H1 (cell line): ENCODE data around the gene DDX56. TPM values are rescaled to one million over a fixed set of nuclear protein-coding genes. Genes with fewer than 3 reads are reported as not detected.

Source experiments
- CTCF ChIA-PET: fragments of 300-600 bp; sonication (Branson Sonifier 250); formaldehyde crosslinking; loops from one replicate; lab custom pipeline; 2021; ENCODE audit not compliant: partially characterized antibody; lab: Charles Lee
- POLR2A ChIA-PET: fragments of 300-600 bp; sonication (Branson Sonifier 250); formaldehyde crosslinking; loops from one replicate; lab custom pipeline; 2021; ENCODE audit warnings: inconsistent platforms; ENCODE audit not compliant: partially characterized antibody; lab: Charles Lee
- DNase-seq, 2 experiments: peaks; one replicate each; pipeline versions ENCODE4 v3.0.0 to v3.0.0-alpha.2; 2010 to 2022; ENCODE audit warnings: low spot score in 2 of 2, low read depth in 1 of 2, mixed read lengths in 1 of 2
- FAIRE-seq: peaks from 2 replicates; lab custom pipeline; 2011; peaks lifted over from hg19 to GRCh38; lab: Jason Lieb, UNC
- H2AFZ ChIP-seq: 2 replicates; pipeline ENCODE4 v1.8.1; 2012; ENCODE audit warnings: low read length, inconsistent platforms
- H2AK5ac ChIP-seq: 2 replicates; pipeline ENCODE4 v1.6.1; 2013; ENCODE audit warnings: low read depth, low read length
- H2BK120ac ChIP-seq: replicated peaks from 2 replicates; pipeline ENCODE3; 2013; ENCODE audit warnings: low read depth, low read length, inconsistent platforms
- H2BK12ac ChIP-seq: 2 replicates; pipeline ENCODE4 v1.6.1; 2013; ENCODE audit warnings: low read depth, low read length
- H2BK15ac ChIP-seq: 2 replicates; pipeline ENCODE4 v1.6.1; 2013; ENCODE audit warnings: low read length
- H2BK20ac ChIP-seq: 2 replicates; pipeline ENCODE4 v1.6.1; 2013; ENCODE audit warnings: low read length
- H2BK5ac ChIP-seq: 2 replicates; pipeline ENCODE4 v1.6.1; 2013; ENCODE audit warnings: low read depth, low read length
- H3K14ac ChIP-seq: 2 replicates; pipeline ENCODE4 v1.6.1; 2013; ENCODE audit warnings: inconsistent platforms; ENCODE audit not compliant: insufficient read length
- H3K18ac ChIP-seq: 2 replicates; pipeline ENCODE4 v1.6.1; 2013; ENCODE audit warnings: low read length; ENCODE audit errors: extremely low read depth
- H3K23ac ChIP-seq: 2 replicates; pipeline ENCODE4 v1.6.1; 2013; ENCODE audit warnings: inconsistent platforms; ENCODE audit not compliant: insufficient read length
- H3K23me2 ChIP-seq: 2 replicates; pipeline ENCODE4 v1.6.1; 2013; ENCODE audit warnings: low read depth, low read length
- H3K27ac ChIP-seq: 2 replicates; pipeline ENCODE4 v1.6.1; 2011; ENCODE audit warnings: low read depth, low read length, inconsistent platforms
- H3K27me3 ChIP-seq, 4 experiments: replicated peaks in 1 of 4; 1 replicate in 1 of 4; 2 replicates in 3 of 4; pipeline versions ENCODE4 v1.6.1 to v1.8.1; 2011 to 2013; ENCODE audit warnings: low read length in 3 of 4, mild to moderate bottlenecking in 3 of 4, inconsistent platforms in 2 of 4, mixed read lengths in 2 of 4, moderate library complexity in 1 of 4; ENCODE audit not compliant: control insufficient read depth in 3 of 4, insufficient read depth in 3 of 4; ENCODE audit errors: extremely low read depth in 1 of 4
- H3K36me3 ChIP-seq, 4 experiments: 2 replicates each; pipeline versions ENCODE4 v1.6.1 to v1.8.1; 2011 to 2013; ENCODE audit warnings: mild to moderate bottlenecking in 4 of 4, low read length in 3 of 4, moderate library complexity in 2 of 4, control low read depth in 1 of 4, inconsistent platforms in 1 of 4; ENCODE audit not compliant: insufficient read depth in 4 of 4, control insufficient read depth in 2 of 4
- H3K4ac ChIP-seq: replicated peaks from 2 replicates; pipeline ENCODE3; 2013; ENCODE audit warnings: low read length, low read depth, mixed read lengths, inconsistent platforms; ENCODE audit not compliant: insufficient read length
- H3K4me1 ChIP-seq, 4 experiments: replicated peaks in 1 of 4; 1 replicate in 1 of 4; 2 replicates in 3 of 4; pipeline versions ENCODE4 v1.6.1 to v1.8.1; 2011 to 2013; ENCODE audit warnings: low read length in 3 of 4, inconsistent platforms in 2 of 4, mixed read lengths in 1 of 4; ENCODE audit not compliant: insufficient read depth in 4 of 4, control insufficient read depth in 3 of 4
- H3K4me2 ChIP-seq, 2 experiments: 2 replicates each; pipeline versions ENCODE4 v1.6.1 to v1.8.1; 2011 to 2013; ENCODE audit warnings: low read depth in 2 of 2, low read length in 2 of 2, control low read depth in 1 of 2, inconsistent platforms in 1 of 2, mild to moderate bottlenecking in 1 of 2; ENCODE audit not compliant: insufficient read depth in 1 of 2
- H3K4me3 ChIP-seq, 4 experiments: fragments of 200-600, 300-600 bp in 1 of 4; sonication (generic), shearing (Covaris generic), sonication (Bioruptor Twin) in 1 of 4; 2 replicates each; pipeline versions ENCODE4 v1.5.1 to v1.8.1; 2011 to 2016; ENCODE audit warnings: low read length in 4 of 4, low read depth in 3 of 4, control low read depth in 2 of 4, inconsistent platforms in 2 of 4, mild to moderate bottlenecking in 2 of 4, mixed read lengths in 1 of 4, moderate library complexity in 1 of 4; ENCODE audit not compliant: insufficient read depth in 2 of 4; ENCODE audit errors: extremely low read depth in 1 of 4
- H3K56ac ChIP-seq: replicated peaks from 2 replicates; pipeline ENCODE3; 2013; ENCODE audit warnings: low read depth, mild to moderate bottlenecking, mixed read lengths, low read length, inconsistent platforms; ENCODE audit not compliant: insufficient read length
- H3K79me1 ChIP-seq: 2 replicates; pipeline ENCODE4 v1.6.1; 2013; ENCODE audit warnings: low read depth, low read length, control low read depth
- H3K79me2 ChIP-seq, 2 experiments: 2 replicates each; pipeline versions ENCODE4 v1.6.1 to v1.8.1; 2012 to 2013; ENCODE audit warnings: low read length in 2 of 2, mild to moderate bottlenecking in 2 of 2, inconsistent platforms in 1 of 2; ENCODE audit not compliant: insufficient read depth in 2 of 2, control insufficient read depth in 1 of 2
- H3K9ac ChIP-seq, 4 experiments: replicated peaks in 1 of 4; 1 replicate in 1 of 4; 2 replicates in 3 of 4; pipeline versions ENCODE4 v1.6.1 to v1.8.1; 2011 to 2013; ENCODE audit warnings: low read depth in 3 of 4, low read length in 3 of 4, control low read depth in 2 of 4, mild to moderate bottlenecking in 2 of 4, moderate library complexity in 2 of 4, inconsistent platforms in 1 of 4; ENCODE audit errors: extremely low read depth in 1 of 4
- H3K9me3 ChIP-seq, 2 experiments: 2 replicates each; pipeline versions ENCODE4 v1.6.1 to v1.8.1; 2012 to 2013; ENCODE audit warnings: mild to moderate bottlenecking in 2 of 2, moderate library complexity in 2 of 2, control low read depth in 1 of 2, inconsistent platforms in 1 of 2, low read depth in 1 of 2, low read length in 1 of 2, mixed read lengths in 1 of 2; ENCODE audit not compliant: insufficient read depth in 2 of 2
- H4K20me1 ChIP-seq, 2 experiments: replicated peaks in 1 of 2; 2 replicates each; pipeline versions ENCODE3 to v1.8.1; 2011 to 2013; ENCODE audit warnings: inconsistent platforms in 2 of 2, low read length in 2 of 2, mild to moderate bottlenecking in 1 of 2; ENCODE audit not compliant: insufficient read depth in 2 of 2, control insufficient read depth in 1 of 2
- H4K5ac ChIP-seq: 2 replicates; pipeline ENCODE4 v1.6.1; 2013; ENCODE audit warnings: low read length, low read depth, mixed read lengths, inconsistent platforms; ENCODE audit not compliant: insufficient read length
- H4K8ac ChIP-seq: 2 replicates; pipeline ENCODE4 v1.8.0; 2013; ENCODE audit warnings: mild to moderate bottlenecking, moderate library complexity, low read length, inconsistent platforms; ENCODE audit not compliant: insufficient read depth; ENCODE audit errors: extremely low read depth
- H4K91ac ChIP-seq: replicated peaks from 2 replicates; pipeline ENCODE3; 2013; ENCODE audit warnings: low read length, mixed read lengths, inconsistent platforms; ENCODE audit not compliant: insufficient read length
- CBX8 ChIP-seq: fragments of 300-800, 300-1000 bp; sonication (generic); IDR thresholded peaks from 2 replicates; pipeline ENCODE4 v1.7.1; 2016; ENCODE audit warnings: low read depth, low read length, borderline replicate concordance
- E2F6 ChIP-seq: IDR thresholded peaks from 2 replicates; pipeline ENCODE4 v1.6.1; 2012; ENCODE audit warnings: inconsistent platforms
- KDM1A ChIP-seq: fragments of 200-600, 300-600 bp; sonication (generic); IDR thresholded peaks from 2 replicates; pipeline ENCODE4 v1.7.1; 2016; ENCODE audit warnings: mild to moderate bottlenecking, low read length, borderline replicate concordance
- NANOG ChIP-seq: IDR thresholded peaks from 2 replicates; pipeline ENCODE4 v1.6.1; 2011; ENCODE audit warnings: low read length, low read depth, mild to moderate bottlenecking, inconsistent platforms; ENCODE audit not compliant: insufficient read depth, poor library complexity, severe bottlenecking
- RAD21 ChIP-seq, 2 experiments: IDR thresholded peaks in 1 of 2; conservative IDR thresholded peaks in 1 of 2; 2 replicates each; pipeline ENCODE4 v1.6.1; 2011; ENCODE audit warnings: low read depth in 2 of 2, low read length in 2 of 2, improper control_type of control experiment in 1 of 2, inconsistent platforms in 1 of 2, mild to moderate bottlenecking in 1 of 2, moderate library complexity in 1 of 2
- SP1 ChIP-seq: IDR thresholded peaks from 2 replicates; pipeline ENCODE4 v1.6.1; 2011; ENCODE audit warnings: low read depth, low read length
- TCF12 ChIP-seq: IDR thresholded peaks from 2 replicates; pipeline ENCODE4 v1.6.1; 2011; ENCODE audit warnings: low read depth, mild to moderate bottlenecking, low read length
- WGBS, 2 experiments: shearing (Covaris generic) in 1 of 2; methylation state at CpG; one replicate each; pipeline versions ENCODE4 v1.1.6 to v1.1.7; 2013 to 2015; ENCODE audit warnings: low lambda C conversion rate in 2 of 2, mixed read lengths in 2 of 2, inconsistent platforms in 1 of 2, low coverage in 1 of 2, missing lambda C conversion rate in 1 of 2; ENCODE audit not compliant: insufficient replicate concordance in 2 of 2, insufficient coverage in 1 of 2, insufficient read length in 1 of 2; ENCODE audit errors: extremely low coverage in 1 of 2, missing lambda C conversion rate in 1 of 2; 5-methylcytosine and 5-hydroxymethylcytosine counted together
- polyA plus RNA-seq, 7 experiments: library from polyadenylated mRNA; depleted of rRNA in 3 of 7; stranded (reverse) in 5 of 7; unstranded in 2 of 7; fragments of >200 nt in 5 of 7; fragments of 200-250 nt in 2 of 7; gene quantifications; 1 replicate in 5 of 7; 2 replicates in 1 of 7; 4 replicates in 1 of 7; pipeline versions ENCODE4 v1.2.1 to v1.2.3, GENCODE V29; 2011 to 2013; ENCODE audit warnings: missing spikeins in 2 of 7, mixed read lengths in 2 of 7
- total RNA-seq: library from RNA; stranded (reverse); fragmentation: NEBNext Ultra II Directional; extraction: Animal tissue kit (Norgen Biotek cat#: 25700); gene quantifications from 2 replicates; pipeline ENCODE4 v1.2.1, GENCODE V29; 2021

DDX56 gene
- total and polyA plus RNA-seq, 2 of the 8 experiments (the other 6 are each of a cell fraction or from before 2014, with no cell fraction given): 56.9 to 81.6 TPM

- CTCF ChIA-PET: interaction anchor here (0.7 to 10.2 kb wide), 35 partner anchors 7 to 421 kb away, joined by 3 to 98 read pairs (median 4); partner anchors contain the start of genes DDX56, NPC1L1 and NUDCD3
- Histone ChIP-seq H3K36me3 (peaks cover 36 to 57% (median 51%) of the 10 kb centered on the region in 4 experiments), H3K4me1 (no peaks in the 10 kb centered on the region; a peak in 1 of 7 replicates), H3K56ac (no peak overlapping the region), H4K5ac (no peak overlapping the region), H3K27me3 (no peaks in the 10 kb centered on the region), H2BK5ac (no peak overlapping the region), H3K27ac (no peak overlapping the region), H3K23me2 (no peaks in the 10 kb centered on the region), H3K79me2 (no peaks in the 10 kb centered on the region; a peak in 1 of 4 replicates), H4K91ac (no peak overlapping the region), H3K4ac (no peak overlapping the region), H3K4me3 (no peak overlapping the region), H3K23ac (no peak overlapping the region), H3K79me1 (no peaks in the 10 kb centered on the region), H3K4me2 (no peak overlapping the region), H2BK20ac (no peak overlapping the region), H2BK15ac (no peak overlapping the region), H3K9me3 (no peaks in the 10 kb centered on the region), H2BK120ac (no peak overlapping the region), H2AFZ (no peak overlapping the region), H4K8ac (no peak overlapping the region), H2BK12ac (no peak overlapping the region), H4K20me1 (peaks cover 2 to 31% of the 10 kb centered on the region in 2 experiments), H3K18ac (no peak overlapping the region), H2AK5ac (no peak overlapping the region), H3K9ac (no peak overlapping the region), H3K14ac (no peak overlapping the region)
- DNase-seq (no peak), FAIRE-seq (no peak)
- POLR2A ChIA-PET: interaction anchor here (0.6 to 8.3 kb wide), 15 partner anchors 6 to 408 kb away, joined by 3 to 89 read pairs (median 4); partner anchors contain the start of genes DDX56, NUDCD3 and TMED4
- no peak for TF ChIP-seq CBX8
- TF ChIP-seq RAD21 (IDR thresholded peaks at IDR 0.05 in 1 of 2, conservative IDR thresholded peaks at IDR 0.05 in 1 of 2; ENCODE audit: low read depth in 2 of 2, low read length in 2 of 2): no peak
- TF ChIP-seq E2F6: no peak
- TF ChIP-seq TCF12: no peak
- TF ChIP-seq NANOG: no peak
- no peak for TF ChIP-seq SP1
- no peak for TF ChIP-seq KDM1A
- WGBS, 2 experiments: 92% methylated on average over 15 of the region's 16 CpGs; no CpG with 5 or more reads in 1 of the 2 experiments
These were observed 7.7 kb downstream of the DDX56 start for GRCh38 chr7:44565795-44566559.
